Hematopoietic multipotent progenitor cell treated with erythropoietin and hydrocortisone succinate and interleukin-3 and kit ligand, for 15 days (in vitro differentiated cells): ENCODE results near the gene DDX19B.
"Not testable (repeated sequence)": the region's sequence is repeated elsewhere in the genome, so short reads cannot be mapped to it uniquely, and the experiment has no call there.

Experiments used
- DNase-seq: peaks from one replicate; pipeline ENCODE4 v3.0.0-alpha.2; 2015; ENCODE audit warnings: low spot score

DDX19B gene

GRCh38 chr16:70287304-70287971 lies 11.5 kb upstream of the DDX19B start:
- not testable (repeated sequence) for DNase-seq

GRCh38 chr16:70289229-70290094 lies 9.5 kb upstream of the DDX19B start, which contains the start of gene AARS1:
Gene AARS1 (minus strand): TSS chr16:70289506. CDS start chr16:70282763, 6,743 bp downstream.
- DNase-seq = peak; percentile 99

GRCh38 chr16:70290949-70291519 lies 8.0 kb upstream of the DDX19B start:
- no peak for DNase-seq

- not testable (repeated sequence) for DNase-seq
Measured at GRCh38 chr16:70292148-70292547, 6.8 kb upstream of the DDX19B start.

- no peak for DNase-seq
Measured at GRCh38 chr16:70294385-70295025, 4.5 kb upstream of the DDX19B start.

- DNase-seq = no peak
Measured at GRCh38 chr16:70295634-70296033, 3.4 kb upstream of the DDX19B start.

GRCh38 chr16:70301121-70301520 lies 2.1 kb downstream of the DDX19B start:
- no peak for DNase-seq

- DNase-seq = no peak
Measured at GRCh38 chr16:70302745-70303144, 3.8 kb downstream of the DDX19B start.

- DNase-seq = no peak
Measured at GRCh38 chr16:70304892-70305448, 6.0 kb downstream of the DDX19B start.

- no peak for DNase-seq
Measured at GRCh38 chr16:70306880-70307279, 7.9 kb downstream of the DDX19B start.

GRCh38 chr16:70307726-70308125 lies 8.7 kb downstream of the DDX19B start:
- DNase-seq = not testable (repeated sequence)

- DNase-seq = no peak
Measured at GRCh38 chr16:70320121-70320520, 21.1 kb downstream of the DDX19B start.

- DNase-seq = no peak
Measured at GRCh38 chr16:70324998-70325747, 26.2 kb downstream of the DDX19B start.

GRCh38 chr16:70331091-70331490 lies 32.1 kb downstream of the DDX19B start:
- no peak for DNase-seq

GRCh38 chr16:70331588-70332358 lies 32.8 kb downstream of the DDX19B start:
- no peak for DNase-seq

- not testable (repeated sequence) for DNase-seq
Measured at GRCh38 chr16:70332728-70333127, 33.7 kb downstream of the DDX19B start.

GRCh38 chr16:70337814-70338213 lies 38.8 kb downstream of the DDX19B start:
- DNase-seq = no peak

GRCh38 chr16:70341600-70341999 lies 42.6 kb downstream of the DDX19B start:
- DNase-seq = no peak

- no peak for DNase-seq
Measured at GRCh38 chr16:70342016-70342415, 43.0 kb downstream of the DDX19B start.

- no peak for DNase-seq
Measured at GRCh38 chr16:70345840-70346239, 46.9 kb downstream of the DDX19B start.

- no peak for DNase-seq
Measured at GRCh38 chr16:70348991-70349390, 50.0 kb downstream of the DDX19B start.
